C4-2B (cell line): ENCODE data around the gene KRT14.

Source experiments
- ZFX ChIP-seq: fragments of 450-650 bp; IDR thresholded peaks from 2 replicates; pipeline ENCODE4 v1.6.1; 2017
- TF ChIP-seq, protein P1 (sequence below): fragments of 450-650 bp; conservative IDR thresholded peaks from 2 replicates; pipeline ENCODE4 v1.5.1; 2017; ENCODE audit warnings: mild to moderate bottlenecking

- TF ChIP-seq, protein P1, sequence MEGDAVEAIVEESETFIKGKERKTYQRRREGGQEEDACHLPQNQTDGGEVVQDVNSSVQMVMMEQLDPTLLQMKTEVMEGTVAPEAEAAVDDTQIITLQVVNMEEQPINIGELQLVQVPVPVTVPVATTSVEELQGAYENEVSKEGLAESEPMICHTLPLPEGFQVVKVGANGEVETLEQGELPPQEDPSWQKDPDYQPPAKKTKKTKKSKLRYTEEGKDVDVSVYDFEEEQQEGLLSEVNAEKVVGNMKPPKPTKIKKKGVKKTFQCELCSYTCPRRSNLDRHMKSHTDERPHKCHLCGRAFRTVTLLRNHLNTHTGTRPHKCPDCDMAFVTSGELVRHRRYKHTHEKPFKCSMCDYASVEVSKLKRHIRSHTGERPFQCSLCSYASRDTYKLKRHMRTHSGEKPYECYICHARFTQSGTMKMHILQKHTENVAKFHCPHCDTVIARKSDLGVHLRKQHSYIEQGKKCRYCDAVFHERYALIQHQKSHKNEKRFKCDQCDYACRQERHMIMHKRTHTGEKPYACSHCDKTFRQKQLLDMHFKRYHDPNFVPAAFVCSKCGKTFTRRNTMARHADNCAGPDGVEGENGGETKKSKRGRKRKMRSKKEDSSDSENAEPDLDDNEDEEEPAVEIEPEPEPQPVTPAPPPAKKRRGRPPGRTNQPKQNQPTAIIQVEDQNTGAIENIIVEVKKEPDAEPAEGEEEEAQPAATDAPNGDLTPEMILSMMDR: no peak
- no peak for TF ChIP-seq ZFX
Measured at GRCh38 chr17:41571561-41572434, 14.9 kb downstream of the KRT14 start, which contains the start of gene KRT9.
